GM23338 (cell line): ENCODE results near the gene DSCAML1. TPM values are rescaled to one million over a fixed set of nuclear protein-coding genes. Genes with fewer than 3 reads are reported as not detected.

ENCODE experiments used
- ATAC-seq: fragments of 200-7000 bp; cut with Tn5 transposase; 3 replicates; pipeline ENCODE4 v1.9.1; 2020
- DNase-seq: peaks from one replicate; pipeline ENCODE4 v3.0.0-alpha.2; 2015; ENCODE audit warnings: low spot score
- H2AFZ ChIP-seq: fragments of 200-600 bp; sonication (generic); 2 replicates; pipeline ENCODE4 v1.8.0; 2016; ENCODE audit warnings: antibody characterized with exemption, mild to moderate bottlenecking, moderate library complexity
- H3F3A ChIP-seq: fragments of 200-600 bp; sonication (generic); replicated peaks from 2 replicates; pipeline ENCODE4 v1.8.0; 2017; ENCODE audit warnings: antibody characterized with exemption, mixed run types, low read depth
- H3K27ac ChIP-seq: fragments of 200-600 bp; sonication (generic); 2 replicates; pipeline ENCODE4 v1.6.1; 2016; ENCODE audit warnings: low read depth
- H3K27me3 ChIP-seq: fragments of 200-600 bp; sonication (generic); 2 replicates; pipeline ENCODE4 v1.8.0; 2016; ENCODE audit warnings: mild to moderate bottlenecking, mixed run types, moderate library complexity; ENCODE audit not compliant: insufficient read depth
- H3K36me3 ChIP-seq: fragments of 200-600 bp; sonication (generic); 2 replicates; pipeline ENCODE4 v1.8.0; 2016; ENCODE audit warnings: mild to moderate bottlenecking; ENCODE audit not compliant: insufficient read depth
- H3K4me1 ChIP-seq: fragments of 200-600 bp; sonication (generic); 2 replicates; pipeline ENCODE4 v1.8.0; 2016; ENCODE audit warnings: mild to moderate bottlenecking, moderate library complexity; ENCODE audit not compliant: insufficient read depth
- H3K4me2 ChIP-seq: fragments of 200-600 bp; sonication (generic); 2 replicates; pipeline ENCODE4 v1.7.1; 2017; ENCODE audit warnings: mixed run types
- H3K4me3 ChIP-seq: fragments of 200-600 bp; sonication (generic); 2 replicates; pipeline ENCODE4 v1.6.1; 2016; ENCODE audit warnings: mixed run types
- H3K79me2 ChIP-seq: fragments of 200-600 bp; sonication (generic); replicated peaks from 2 replicates; pipeline ENCODE4 v1.8.0; 2017; ENCODE audit warnings: mild to moderate bottlenecking; ENCODE audit not compliant: insufficient read depth
- H3K9me2 ChIP-seq: fragments of 200-600 bp; sonication (generic); 2 replicates; pipeline ENCODE4 v1.8.0; 2017; ENCODE audit not compliant: insufficient read depth
- H4K20me1 ChIP-seq: fragments of 200-600 bp; sonication (generic); replicated peaks from 2 replicates; pipeline ENCODE4 v1.8.0; 2017; ENCODE audit warnings: mild to moderate bottlenecking; ENCODE audit not compliant: insufficient read depth
- H3K27ac Mint-ChIP-seq: 2 replicates; pipeline ENCODE4 v1.8.0; 2020; ENCODE audit warnings: inconsistent platforms, mild to moderate bottlenecking, moderate library complexity, mixed read lengths
- H3K27me3 Mint-ChIP-seq: 3 replicates; pipeline ENCODE4 v1.8.0; 2022; ENCODE audit warnings: low read depth, mild to moderate bottlenecking, moderate library complexity, mixed read lengths, inconsistent platforms; ENCODE audit not compliant: insufficient read depth, poor library complexity
- H3K36me3 Mint-ChIP-seq: 3 replicates; pipeline ENCODE4 v1.8.0; 2021; ENCODE audit warnings: low read depth, mild to moderate bottlenecking, inconsistent platforms, moderate library complexity, mixed read lengths
- H3K4me1 Mint-ChIP-seq: 3 replicates; pipeline ENCODE4 v1.8.0; 2020; ENCODE audit warnings: mild to moderate bottlenecking, inconsistent platforms, mixed read lengths
- H3K4me3 Mint-ChIP-seq: 3 replicates; pipeline ENCODE4 v1.8.0; 2021; ENCODE audit warnings: moderate library complexity, mild to moderate bottlenecking, inconsistent platforms, mixed read lengths
- H3K9me3 Mint-ChIP-seq: 3 replicates; pipeline ENCODE4 v1.8.0; 2020; ENCODE audit warnings: moderate library complexity, mild to moderate bottlenecking, inconsistent platforms, mixed read lengths
- CREB1 ChIP-seq: fragments of 250-450 bp; sonication (Bioruptor Pico); IDR thresholded peaks from 2 replicates; pipeline ENCODE4 v1.5.0; 2020; ENCODE audit warnings: low read depth, mild to moderate bottlenecking, moderate library complexity
- EZH2 ChIP-seq: fragments of 200-600 bp; sonication (generic); IDR thresholded peaks from one replicate; pipeline ENCODE4 v1.8.0; 2017; ENCODE audit warnings: antibody characterized with exemption, mild to moderate bottlenecking, low read depth; ENCODE audit not compliant: unreplicated experiment
- EZH2phosphoT487 ChIP-seq: fragments of 200-600 bp; sonication (generic); IDR thresholded peaks from one replicate; pipeline ENCODE4 v1.8.1; 2018; ENCODE audit warnings: antibody characterized with exemption; ENCODE audit not compliant: unreplicated experiment
- POLR2AphosphoS5 ChIP-seq: IDR thresholded peaks from 2 replicates; pipeline ENCODE4 v1.6.1; 2016; ENCODE audit warnings: antibody characterized with exemption, low read depth
- STAT1 ChIP-seq: IDR thresholded peaks from one replicate; pipeline ENCODE4 v1.6.1; 2016; ENCODE audit warnings: antibody characterized with exemption; ENCODE audit not compliant: unreplicated experiment
- ZNF114 ChIP-seq: fragments of 250-450 bp; sonication (Bioruptor Pico); IDR thresholded peaks from 2 replicates; pipeline ENCODE4 v1.5.0; 2020; ENCODE audit warnings: mild to moderate bottlenecking, moderate library complexity
- polyA plus RNA-seq: library from polyadenylated mRNA; unstranded; fragments of >200 nt; fragmentation: Nextera tagmentation; extraction: Ambion mirVana; gene quantifications from 2 replicates; pipeline ENCODE4 v1.2.1, GENCODE V29; 2016
- total RNA-seq: library from RNA; depleted of rRNA; stranded (reverse); fragments of >200 nt; shearing (Covaris generic); gene quantifications from 2 replicates; pipeline ENCODE4 v1.2.3, GENCODE V29; 2014
- TF ChIP-seq, protein P1 (sequence below): IDR thresholded peaks from 2 replicates; pipeline ENCODE4 v1.6.1; 2016; ENCODE audit warnings: antibody characterized with exemption
- TF ChIP-seq, protein P2 (sequence below): fragments of 250-450 bp; sonication (Bioruptor Pico); IDR thresholded peaks from 2 replicates; pipeline ENCODE4 v1.5.0; 2020; ENCODE audit warnings: mild to moderate bottlenecking, moderate library complexity
- TF ChIP-seq, protein P3 (sequence below), 2 experiments: fragments of 200-600 bp in 1 of 2; sonication (generic) in 1 of 2; conservative IDR thresholded peaks; 2 replicates each; pipeline versions ENCODE4 v1.5.1 to v1.6.1; 2016 to 2017; ENCODE audit warnings: antibody characterized with exemption in 2 of 2, low read depth in 2 of 2, mild to moderate bottlenecking in 2 of 2, moderate library complexity in 1 of 2

The DSCAML1 gene
- total and polyA plus RNA-seq, 2 experiments from 2014 or later = 0.17 TPM; not detected in 1

DNA sequence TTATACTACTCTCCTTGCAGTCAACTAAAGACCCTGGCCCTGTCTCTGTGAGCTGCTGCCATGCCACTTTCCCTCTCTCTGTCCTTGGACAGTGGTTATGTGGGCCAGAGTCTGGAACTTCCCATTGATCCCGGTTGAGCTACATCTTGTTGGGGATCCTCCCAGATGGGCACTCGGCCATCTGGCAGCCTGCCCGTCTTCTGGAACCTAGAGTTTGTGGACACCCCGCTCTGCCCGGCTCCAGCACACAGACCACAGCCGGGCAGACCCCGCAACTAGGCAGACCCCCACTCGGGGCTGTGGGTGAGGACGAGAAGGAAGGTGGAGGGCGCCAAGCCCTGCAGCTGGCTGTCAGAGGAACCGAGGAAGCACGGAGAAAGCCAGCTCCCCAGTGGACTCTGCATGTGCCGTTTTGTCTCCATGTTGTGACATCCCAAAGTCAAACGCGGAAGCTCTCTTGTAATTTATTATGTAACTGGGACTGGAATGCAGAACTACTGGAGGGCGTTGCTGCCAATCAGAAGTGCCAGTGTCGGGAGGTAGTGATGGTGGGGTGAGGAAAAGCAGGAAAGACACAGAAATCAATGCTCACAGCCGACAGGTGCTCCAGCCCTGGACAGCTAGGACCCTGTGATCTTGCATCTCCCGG lies 261.7 kb downstream of the DSCAML1 start:
- Histone ChIP-seq H3K4me1 (no peaks in the 10 kb centered on the region; the same call in 1 of the 2 replicates), H3F3A (no peaks in the 10 kb centered on the region), H3K36me3 (no peaks in the 10 kb centered on the region), H3K4me3 (no peak overlapping the region), H3K27ac (no peak overlapping the region), H3K27me3 (no peaks in the 10 kb centered on the region), H3K9me2 (no peaks in the 10 kb centered on the region), H3K4me2 (no peak overlapping the region), H2AFZ (no peak overlapping the region), H4K20me1 (no peaks in the 10 kb centered on the region), H3K79me2 (no peaks in the 10 kb centered on the region)
- DNase-seq = no peak
- H3K36me3 Mint-ChIP-seq = no peaks in the 10 kb centered on the region
- ATAC-seq = no peak
- no peak overlapping the region for H3K4me3 Mint-ChIP-seq
- H3K4me1 Mint-ChIP-seq = peaks cover 16% of the 10 kb centered on the region
- H3K9me3 Mint-ChIP-seq = no peaks in the 10 kb centered on the region; the same call in 2 of the 3 replicates
- H3K27ac Mint-ChIP-seq = no peak overlapping the region
- peaks cover 9% of the 10 kb centered on the region for H3K27me3 Mint-ChIP-seq
- TF ChIP-seq, protein P1, sequence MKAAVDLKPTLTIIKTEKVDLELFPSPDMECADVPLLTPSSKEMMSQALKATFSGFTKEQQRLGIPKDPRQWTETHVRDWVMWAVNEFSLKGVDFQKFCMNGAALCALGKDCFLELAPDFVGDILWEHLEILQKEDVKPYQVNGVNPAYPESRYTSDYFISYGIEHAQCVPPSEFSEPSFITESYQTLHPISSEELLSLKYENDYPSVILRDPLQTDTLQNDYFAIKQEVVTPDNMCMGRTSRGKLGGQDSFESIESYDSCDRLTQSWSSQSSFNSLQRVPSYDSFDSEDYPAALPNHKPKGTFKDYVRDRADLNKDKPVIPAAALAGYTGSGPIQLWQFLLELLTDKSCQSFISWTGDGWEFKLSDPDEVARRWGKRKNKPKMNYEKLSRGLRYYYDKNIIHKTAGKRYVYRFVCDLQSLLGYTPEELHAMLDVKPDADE = no peak
- TF ChIP-seq, protein P2, sequence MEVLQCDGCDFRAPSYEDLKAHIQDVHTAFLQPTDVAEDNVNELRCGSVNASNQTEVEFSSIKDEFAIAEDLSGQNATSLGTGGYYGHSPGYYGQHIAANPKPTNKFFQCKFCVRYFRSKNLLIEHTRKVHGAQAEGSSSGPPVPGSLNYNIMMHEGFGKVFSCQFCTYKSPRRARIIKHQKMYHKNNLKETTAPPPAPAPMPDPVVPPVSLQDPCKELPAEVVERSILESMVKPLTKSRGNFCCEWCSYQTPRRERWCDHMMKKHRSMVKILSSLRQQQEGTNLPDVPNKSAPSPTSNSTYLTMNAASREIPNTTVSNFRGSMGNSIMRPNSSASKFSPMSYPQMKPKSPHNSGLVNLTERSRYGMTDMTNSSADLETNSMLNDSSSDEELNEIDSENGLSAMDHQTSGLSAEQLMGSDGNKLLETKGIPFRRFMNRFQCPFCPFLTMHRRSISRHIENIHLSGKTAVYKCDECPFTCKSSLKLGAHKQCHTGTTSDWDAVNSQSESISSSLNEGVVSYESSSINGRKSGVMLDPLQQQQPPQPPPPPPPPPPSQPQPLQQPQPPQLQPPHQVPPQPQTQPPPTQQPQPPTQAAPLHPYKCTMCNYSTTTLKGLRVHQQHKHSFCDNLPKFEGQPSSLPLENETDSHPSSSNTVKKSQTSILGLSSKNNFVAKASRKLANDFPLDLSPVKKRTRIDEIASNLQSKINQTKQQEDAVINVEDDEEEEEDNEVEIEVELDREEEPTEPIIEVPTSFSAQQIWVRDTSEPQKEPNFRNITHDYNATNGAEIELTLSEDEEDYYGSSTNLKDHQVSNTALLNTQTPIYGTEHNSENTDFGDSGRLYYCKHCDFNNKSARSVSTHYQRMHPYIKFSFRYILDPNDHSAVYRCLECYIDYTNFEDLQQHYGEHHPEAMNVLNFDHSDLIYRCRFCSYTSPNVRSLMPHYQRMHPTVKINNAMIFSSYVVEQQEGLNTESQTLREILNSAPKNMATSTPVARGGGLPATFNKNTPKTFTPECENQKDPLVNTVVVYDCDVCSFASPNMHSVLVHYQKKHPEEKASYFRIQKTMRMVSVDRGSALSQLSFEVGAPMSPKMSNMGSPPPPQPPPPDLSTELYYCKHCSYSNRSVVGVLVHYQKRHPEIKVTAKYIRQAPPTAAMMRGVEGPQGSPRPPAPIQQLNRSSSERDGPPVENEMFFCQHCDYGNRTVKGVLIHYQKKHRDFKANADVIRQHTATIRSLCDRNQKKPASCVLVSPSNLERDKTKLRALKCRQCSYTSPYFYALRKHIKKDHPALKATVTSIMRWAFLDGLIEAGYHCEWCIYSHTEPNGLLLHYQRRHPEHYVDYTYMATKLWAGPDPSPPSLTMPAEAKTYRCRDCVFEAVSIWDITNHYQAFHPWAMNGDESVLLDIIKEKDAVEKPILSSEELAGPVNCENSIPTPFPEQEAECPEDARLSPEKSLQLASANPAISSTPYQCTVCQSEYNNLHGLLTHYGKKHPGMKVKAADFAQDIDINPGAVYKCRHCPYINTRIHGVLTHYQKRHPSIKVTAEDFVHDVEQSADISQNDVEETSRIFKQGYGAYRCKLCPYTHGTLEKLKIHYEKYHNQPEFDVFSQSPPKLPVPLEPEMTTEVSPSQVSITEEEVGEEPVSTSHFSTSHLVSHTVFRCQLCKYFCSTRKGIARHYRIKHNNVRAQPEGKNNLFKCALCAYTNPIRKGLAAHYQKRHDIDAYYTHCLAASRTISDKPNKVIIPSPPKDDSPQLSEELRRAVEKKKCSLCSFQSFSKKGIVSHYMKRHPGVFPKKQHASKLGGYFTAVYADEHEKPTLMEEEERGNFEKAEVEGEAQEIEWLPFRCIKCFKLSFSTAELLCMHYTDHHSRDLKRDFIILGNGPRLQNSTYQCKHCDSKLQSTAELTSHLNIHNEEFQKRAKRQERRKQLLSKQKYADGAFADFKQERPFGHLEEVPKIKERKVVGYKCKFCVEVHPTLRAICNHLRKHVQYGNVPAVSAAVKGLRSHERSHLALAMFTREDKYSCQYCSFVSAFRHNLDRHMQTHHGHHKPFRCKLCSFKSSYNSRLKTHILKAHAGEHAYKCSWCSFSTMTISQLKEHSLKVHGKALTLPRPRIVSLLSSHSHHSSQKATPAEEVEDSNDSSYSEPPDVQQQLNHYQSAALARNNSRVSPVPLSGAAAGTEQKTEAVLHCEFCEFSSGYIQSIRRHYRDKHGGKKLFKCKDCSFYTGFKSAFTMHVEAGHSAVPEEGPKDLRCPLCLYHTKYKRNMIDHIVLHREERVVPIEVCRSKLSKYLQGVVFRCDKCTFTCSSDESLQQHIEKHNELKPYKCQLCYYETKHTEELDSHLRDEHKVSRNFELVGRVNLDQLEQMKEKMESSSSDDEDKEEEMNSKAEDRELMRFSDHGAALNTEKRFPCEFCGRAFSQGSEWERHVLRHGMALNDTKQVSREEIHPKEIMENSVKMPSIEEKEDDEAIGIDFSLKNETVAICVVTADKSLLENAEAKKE (CRISPR knock-in tag) = no peak
- TF ChIP-seq EZH2 = no peak
- TF ChIP-seq POLR2AphosphoS5 = no peak
- TF ChIP-seq EZH2phosphoT487 = no peak
- TF ChIP-seq CREB1 = no peak
- no peak for TF ChIP-seq ZNF114 (CRISPR knock-in tag)
- no peak for TF ChIP-seq STAT1
- TF ChIP-seq, protein P3, sequence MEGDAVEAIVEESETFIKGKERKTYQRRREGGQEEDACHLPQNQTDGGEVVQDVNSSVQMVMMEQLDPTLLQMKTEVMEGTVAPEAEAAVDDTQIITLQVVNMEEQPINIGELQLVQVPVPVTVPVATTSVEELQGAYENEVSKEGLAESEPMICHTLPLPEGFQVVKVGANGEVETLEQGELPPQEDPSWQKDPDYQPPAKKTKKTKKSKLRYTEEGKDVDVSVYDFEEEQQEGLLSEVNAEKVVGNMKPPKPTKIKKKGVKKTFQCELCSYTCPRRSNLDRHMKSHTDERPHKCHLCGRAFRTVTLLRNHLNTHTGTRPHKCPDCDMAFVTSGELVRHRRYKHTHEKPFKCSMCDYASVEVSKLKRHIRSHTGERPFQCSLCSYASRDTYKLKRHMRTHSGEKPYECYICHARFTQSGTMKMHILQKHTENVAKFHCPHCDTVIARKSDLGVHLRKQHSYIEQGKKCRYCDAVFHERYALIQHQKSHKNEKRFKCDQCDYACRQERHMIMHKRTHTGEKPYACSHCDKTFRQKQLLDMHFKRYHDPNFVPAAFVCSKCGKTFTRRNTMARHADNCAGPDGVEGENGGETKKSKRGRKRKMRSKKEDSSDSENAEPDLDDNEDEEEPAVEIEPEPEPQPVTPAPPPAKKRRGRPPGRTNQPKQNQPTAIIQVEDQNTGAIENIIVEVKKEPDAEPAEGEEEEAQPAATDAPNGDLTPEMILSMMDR (conservative IDR thresholded peaks at IDR 0.05; ENCODE audit: low read depth in 2 of 2) = no peak
